ENCODE data around the gene NCS1.
A peak's percentile ranks its signal among the peaks of the same experiment; 100 is the strongest.

DNA sequence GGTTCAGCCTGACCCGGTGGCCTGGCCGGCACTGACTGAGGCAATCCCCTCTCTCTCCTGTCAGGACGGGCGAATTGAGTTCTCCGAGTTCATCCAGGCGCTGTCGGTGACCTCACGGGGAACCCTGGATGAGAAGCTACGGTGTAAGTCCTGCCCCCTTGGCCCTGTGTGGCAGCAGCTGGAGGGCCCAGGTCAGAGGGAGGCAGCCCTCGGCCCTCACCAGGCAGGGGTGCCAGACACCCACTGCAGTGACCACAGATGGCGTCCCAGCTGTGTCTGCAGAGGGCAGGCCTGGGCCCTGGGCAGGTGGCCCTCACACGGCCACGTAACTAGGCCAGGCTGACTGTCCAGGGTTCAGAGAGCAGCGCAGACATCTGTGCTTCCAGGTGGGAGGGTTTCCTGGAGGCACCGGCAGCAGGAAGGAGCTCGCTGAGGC, 47.5 kb downstream of the NCS1 start:
- no peak for TF ChIP-seq ZNF778 (CRISPR knock-in tag; IDR thresholded peaks at IDR 0.05)
- TF ChIP-seq, protein P1, sequence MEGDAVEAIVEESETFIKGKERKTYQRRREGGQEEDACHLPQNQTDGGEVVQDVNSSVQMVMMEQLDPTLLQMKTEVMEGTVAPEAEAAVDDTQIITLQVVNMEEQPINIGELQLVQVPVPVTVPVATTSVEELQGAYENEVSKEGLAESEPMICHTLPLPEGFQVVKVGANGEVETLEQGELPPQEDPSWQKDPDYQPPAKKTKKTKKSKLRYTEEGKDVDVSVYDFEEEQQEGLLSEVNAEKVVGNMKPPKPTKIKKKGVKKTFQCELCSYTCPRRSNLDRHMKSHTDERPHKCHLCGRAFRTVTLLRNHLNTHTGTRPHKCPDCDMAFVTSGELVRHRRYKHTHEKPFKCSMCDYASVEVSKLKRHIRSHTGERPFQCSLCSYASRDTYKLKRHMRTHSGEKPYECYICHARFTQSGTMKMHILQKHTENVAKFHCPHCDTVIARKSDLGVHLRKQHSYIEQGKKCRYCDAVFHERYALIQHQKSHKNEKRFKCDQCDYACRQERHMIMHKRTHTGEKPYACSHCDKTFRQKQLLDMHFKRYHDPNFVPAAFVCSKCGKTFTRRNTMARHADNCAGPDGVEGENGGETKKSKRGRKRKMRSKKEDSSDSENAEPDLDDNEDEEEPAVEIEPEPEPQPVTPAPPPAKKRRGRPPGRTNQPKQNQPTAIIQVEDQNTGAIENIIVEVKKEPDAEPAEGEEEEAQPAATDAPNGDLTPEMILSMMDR (IDR thresholded peaks at IDR 0.05 in 2 of 3, conservative IDR thresholded peaks at IDR 0.05 in 1 of 3; ENCODE audit: insufficient read depth in 2 of 3, low read depth in 1 of 3, low read length in 3 of 3) = no peak
- TF ChIP-seq ZFX (CRISPR knock-in tag; IDR thresholded peaks at IDR 0.05) = 0 out of 2 replicates have a peak, but pooled peaks have one; percentile 18
- no peak for TF ChIP-seq EZH2 (IDR thresholded peaks at IDR 0.05; ENCODE audit: borderline replicate concordance, low read depth, low read length)
- TF ChIP-seq PHTF2 (CRISPR knock-in tag; IDR thresholded peaks at IDR 0.05) = no peak

Data from K562 (cell line).